ENCODE results near the gene GEMIN7.

GEMIN7 gene

DNA sequence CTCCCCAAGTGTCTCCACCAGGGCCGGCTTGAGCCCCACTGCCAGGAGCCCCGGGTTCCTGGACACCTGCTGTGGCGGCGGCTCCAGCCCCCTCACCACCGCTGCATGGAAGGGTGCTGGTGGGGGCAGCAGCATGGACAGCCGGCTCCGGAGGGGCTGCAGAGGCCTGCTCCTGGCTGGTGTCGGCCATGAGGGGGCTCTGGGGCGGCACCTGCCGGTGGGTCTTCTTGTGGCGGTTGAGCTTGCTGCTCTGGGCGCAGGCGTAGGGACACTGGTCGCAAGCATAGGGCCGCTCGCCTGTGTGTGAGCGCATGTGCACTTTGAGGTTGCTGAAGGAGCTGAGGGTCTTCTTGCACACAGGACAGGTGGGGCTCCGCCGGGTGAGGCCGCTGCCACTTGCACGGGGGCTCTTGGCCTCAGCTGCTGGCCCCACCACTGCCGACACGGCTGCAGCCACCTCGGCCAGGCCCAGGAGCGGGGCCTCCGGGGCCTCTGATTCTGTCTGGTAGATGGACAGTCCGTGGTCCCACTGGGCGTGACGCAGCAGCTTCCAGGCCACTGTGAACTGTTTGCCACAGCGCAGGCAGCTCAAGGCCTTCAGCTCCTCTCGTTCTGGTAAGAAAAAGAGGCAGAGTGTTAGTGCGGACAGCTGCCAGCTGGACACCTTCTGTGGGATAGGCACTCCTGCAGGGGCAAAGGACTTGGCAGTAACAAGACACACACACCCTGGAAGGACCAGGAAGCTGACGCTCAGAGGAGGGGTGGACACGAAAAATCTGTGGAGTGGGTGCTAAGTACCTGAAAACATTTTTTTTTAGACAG lies 6.9 kb upstream of the GEMIN7 start:
- Mint-ChIP-seq H3K4me3 (no peak overlapping the region), H3K4me1 (peaks cover 14% of the 10 kb centered on the region), H3K27ac (no peak overlapping the region), H3K9me3 (no peaks in the 10 kb centered on the region), H3K36me3 (peaks cover 56% of the 10 kb centered on the region)
- no peak for DNase-seq (ENCODE audit: low spot score in 2 of 2)
- no peak for ATAC-seq

DNA sequence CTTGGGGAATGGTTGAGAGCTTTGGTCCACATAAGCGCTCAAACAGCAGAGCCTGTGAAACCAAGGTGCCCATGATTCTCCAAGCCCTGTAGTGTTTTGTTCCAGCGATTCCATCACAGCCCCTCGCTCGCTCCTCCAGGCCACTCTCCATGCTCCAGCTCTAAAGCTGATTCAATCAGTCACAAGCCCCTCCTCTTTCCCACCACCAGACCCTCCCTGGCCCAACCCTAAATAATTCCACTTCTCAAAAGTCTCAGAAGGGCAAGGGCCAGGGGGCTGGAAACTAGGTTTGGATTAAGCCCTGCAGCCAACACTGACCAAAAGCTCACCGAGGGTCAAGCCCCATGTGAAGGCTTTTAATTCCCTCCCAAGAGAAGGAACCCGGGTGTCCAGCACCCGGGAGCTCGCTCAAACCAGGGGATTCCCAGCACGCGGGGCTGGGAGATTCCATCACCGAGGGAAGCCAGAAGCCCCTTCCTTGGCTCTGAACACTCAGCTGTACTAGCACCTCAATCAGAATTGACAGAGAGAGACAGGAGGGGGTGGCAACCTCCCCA lies 4.2 kb upstream of the GEMIN7 start:
- peaks cover 31% of the 10 kb centered on the region for H3K4me1 Mint-ChIP-seq

DNA sequence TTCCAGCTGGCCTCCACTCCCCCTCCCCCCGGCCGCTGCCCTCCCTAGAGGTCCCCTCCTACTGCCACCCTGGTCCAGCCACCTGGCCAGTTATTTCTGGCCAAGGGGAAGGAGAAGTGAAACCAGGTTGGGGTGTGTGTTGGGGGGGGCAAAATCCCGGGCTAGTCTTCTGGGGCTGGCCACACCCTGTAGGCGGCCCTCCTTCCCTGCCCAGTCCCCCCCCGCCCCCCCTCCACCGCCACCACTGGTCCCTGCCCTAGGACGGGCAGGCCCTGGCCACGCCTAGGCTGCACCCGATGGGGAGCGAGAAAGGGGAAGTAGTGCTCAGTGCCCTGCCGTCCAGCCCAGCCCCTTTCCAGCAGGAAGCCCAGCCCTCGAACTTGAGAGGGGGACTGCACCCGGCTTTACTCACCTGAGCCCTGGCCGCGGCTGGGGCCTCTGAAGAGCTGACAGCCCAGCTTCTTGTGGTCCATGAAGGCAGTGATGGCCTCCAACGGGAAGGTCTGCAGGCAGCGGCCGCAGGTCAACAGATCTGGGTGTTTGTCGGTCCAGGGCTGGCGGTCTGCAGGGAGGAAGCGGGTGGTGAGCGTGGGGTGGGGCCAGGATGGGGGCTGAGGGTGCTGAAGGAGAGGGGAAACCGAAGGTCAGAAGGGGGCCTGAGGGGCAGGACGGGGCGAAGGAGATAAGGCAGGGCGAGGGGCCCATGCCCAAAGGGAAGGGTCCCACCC lies 3.6 kb upstream of the GEMIN7 start:
- DNase-seq (ENCODE audit: low spot score in 2 of 2): peak; percentile 27 to 76
- Mint-ChIP-seq H3K27ac (peak overlapping the region; percentile 78), H3K9me3 (no peaks in the 10 kb centered on the region), H3K4me3 (peak overlapping the region; percentile 99), H3K36me3 (peaks cover 39% of the 10 kb centered on the region), H3K4me1 (peaks cover 35% of the 10 kb centered on the region)
- ATAC-seq: peak; percentile 53

More for the DNA sequence above, 4.2 kb upstream of the GEMIN7 start:
- ATAC-seq (no peak), DNase-seq (ENCODE audit: low spot score in 2 of 2) (no peak)
- peak overlapping the region; percentile 99 for H3K4me3 Mint-ChIP-seq
- peaks cover 39% of the 10 kb centered on the region for H3K36me3 Mint-ChIP-seq
- H3K27ac Mint-ChIP-seq: peak overlapping the region; percentile 78
- H3K9me3 Mint-ChIP-seq: no peaks in the 10 kb centered on the region

DNA sequence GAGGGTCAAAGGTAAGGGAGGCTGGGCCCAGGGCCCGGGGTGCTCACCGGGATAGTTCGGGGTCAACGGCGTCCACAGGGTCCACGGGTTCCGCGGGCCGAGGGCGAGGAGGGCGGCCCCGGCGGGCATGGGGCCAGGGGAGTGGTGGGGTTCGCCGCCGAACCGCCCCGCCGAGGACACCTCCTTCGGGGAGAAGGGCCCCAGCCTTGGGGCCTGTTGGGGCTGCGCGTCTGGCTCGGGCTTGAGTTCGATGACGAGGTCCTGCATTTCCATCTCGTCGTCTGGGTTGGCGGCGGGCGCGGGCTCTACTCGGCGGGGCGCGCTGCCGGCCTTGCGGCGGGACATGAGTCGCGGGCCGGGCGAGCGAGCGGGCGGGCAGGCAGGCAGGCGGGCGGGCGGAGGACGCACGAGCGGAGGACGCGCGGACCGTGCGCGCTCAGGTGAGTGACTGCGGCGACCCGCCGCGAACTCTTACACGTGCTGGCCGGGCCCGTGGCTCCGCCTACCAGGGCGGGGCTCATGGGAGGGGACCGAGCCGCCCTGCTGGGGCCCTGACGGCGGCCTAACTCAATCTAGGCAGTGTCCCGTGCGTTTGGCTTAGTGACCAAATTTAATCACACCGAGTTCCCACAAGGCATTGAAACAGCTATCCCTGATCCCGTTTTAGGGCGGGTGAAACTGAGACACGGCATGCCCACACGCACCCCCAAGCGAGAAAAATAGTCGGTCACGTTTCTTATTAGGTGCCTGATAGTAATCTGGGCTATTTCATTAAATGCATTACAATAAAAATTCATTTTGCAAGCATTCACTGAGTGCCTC lies 2.8 kb upstream of the GEMIN7 start, which contains the start of gene ZNF296:
Gene ZNF296, minus strand, starts transcription at position 450 of the 822 bp plus-strand sequence. Its CDS starts 105 bp downstream, at position 345.
- DNase-seq (ENCODE audit: low spot score in 2 of 2) (peak; percentile 68 to 90), ATAC-seq (peak; percentile 83)
- H3K27ac Mint-ChIP-seq: peak within 1 kb of the TSS; percentile 78
- peaks cover 43% of the 10 kb centered on the region for H3K4me1 Mint-ChIP-seq
- H3K36me3 Mint-ChIP-seq: peaks cover 41% of the 10 kb centered on the region
- no peaks in the 10 kb centered on the region for H3K9me3 Mint-ChIP-seq
- peak within 1 kb of the TSS; percentile 99 for H3K4me3 Mint-ChIP-seq

DNA sequence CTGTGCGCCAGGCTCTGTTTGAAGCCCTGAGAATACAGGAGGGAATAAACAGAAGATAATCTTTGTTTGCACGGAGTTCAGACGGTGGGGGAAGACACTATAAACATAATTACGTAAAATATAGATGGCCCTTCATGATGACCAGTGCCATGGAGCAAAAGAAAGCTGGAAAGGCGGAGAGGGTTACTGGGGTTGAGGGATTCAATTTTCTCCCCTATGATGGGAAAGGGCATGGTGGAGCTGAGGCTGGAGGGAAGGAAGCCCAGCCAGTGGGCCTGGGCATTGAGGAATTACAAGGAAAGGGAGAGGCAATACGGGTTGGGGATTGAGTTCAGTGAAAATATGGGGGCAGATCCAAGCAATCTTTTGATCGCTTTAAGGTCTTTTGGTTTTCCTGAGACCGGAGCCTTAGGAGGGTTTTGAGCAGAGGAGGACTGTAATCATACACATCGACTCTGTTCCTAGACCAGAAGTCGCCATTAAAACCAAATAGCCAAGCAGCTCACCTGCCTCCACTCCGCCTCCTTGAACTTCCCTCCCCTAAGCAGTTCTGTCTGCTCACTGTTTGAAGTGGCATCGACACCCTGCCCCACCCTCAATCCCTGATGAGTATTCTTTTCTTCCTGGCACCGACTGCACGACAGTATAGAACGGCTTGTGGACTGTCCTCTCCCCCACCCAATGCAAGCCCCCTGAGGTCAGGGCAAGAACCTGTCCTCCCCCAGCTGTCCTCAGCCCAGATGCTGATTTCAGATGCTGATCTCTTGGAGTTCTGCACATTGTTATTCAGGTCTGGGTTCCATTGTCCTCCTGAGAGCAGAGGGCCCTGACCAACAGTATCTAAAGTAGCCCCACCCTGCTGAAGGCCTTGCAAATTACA lies 2.0 kb upstream of the GEMIN7 start:
- DNase-seq (ENCODE audit: low spot score in 2 of 2) (no peak), ATAC-seq (no peak)
- Mint-ChIP-seq H3K27ac (peak overlapping the region; percentile 78), H3K36me3 (peaks cover 44% of the 10 kb centered on the region), H3K4me3 (peak overlapping the region; percentile 99), H3K9me3 (no peaks in the 10 kb centered on the region), H3K4me1 (peaks cover 51% of the 10 kb centered on the region)

DNA sequence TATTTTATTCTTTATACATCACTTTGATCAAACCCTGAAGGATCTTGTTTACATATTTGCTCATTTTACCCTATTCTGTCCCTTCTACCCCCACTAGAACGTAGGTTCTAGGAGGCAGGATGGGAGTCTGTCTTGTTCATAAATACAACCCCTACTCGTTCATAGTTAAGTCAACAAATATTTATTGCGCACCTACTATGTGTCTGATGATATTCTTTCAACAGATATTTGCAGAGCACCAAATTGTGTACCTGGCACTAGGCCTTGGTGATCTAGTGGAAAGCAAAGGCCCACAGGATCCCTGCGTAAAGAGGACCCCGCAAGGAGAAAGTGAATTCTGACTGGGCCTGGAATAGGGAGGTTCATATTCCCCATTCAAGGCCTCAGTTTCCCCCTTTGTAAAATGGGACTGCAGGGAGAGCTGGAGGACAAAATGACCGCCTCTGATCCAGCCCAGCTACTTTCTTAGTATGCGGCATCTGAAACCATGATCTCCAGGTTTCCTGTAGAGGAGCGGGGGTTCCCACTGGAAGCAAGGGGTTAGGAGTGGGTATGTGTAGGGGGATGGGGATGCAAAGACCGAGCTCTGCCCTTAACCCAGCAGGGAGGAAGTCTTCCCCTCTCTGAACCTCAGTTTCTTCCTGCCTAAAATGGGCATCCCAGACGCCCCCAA lies 534 bp upstream of the GEMIN7 start:
- DNase-seq (ENCODE audit: low spot score in 2 of 2) (no peak), ATAC-seq (no peak)
- H3K27ac Mint-ChIP-seq: peak overlapping the region; percentile 98
- peaks cover 49% of the 10 kb centered on the region for H3K36me3 Mint-ChIP-seq
- H3K9me3 Mint-ChIP-seq: no peaks in the 10 kb centered on the region
- peak overlapping the region; percentile 99 for H3K4me3 Mint-ChIP-seq
- peaks cover 55% of the 10 kb centered on the region for H3K4me1 Mint-ChIP-seq

DNA sequence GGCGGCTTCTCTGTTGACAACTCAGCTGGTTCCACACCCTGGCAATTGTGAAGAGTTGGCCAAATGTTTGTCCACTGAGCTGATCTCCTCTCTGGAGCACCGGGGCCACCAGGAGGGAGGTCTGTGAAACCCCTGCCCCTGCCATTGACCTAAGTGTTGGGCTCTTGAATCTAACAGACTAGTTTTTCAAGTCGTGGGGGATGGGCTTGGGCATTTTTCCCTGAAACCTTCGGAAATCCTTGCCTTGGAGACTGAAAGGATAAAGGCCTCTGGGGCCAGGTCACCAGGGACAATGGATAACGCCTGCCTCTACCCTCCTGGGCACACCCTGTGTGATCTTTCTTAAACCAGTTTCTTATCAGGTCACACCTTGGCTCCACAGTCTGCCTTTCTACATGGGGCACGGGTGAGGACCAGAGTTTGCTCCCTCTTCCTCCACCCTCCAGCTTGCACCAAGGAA lies 881 bp downstream of the GEMIN7 start:
- DNase-seq (ENCODE audit: low spot score in 2 of 2): no peak
- Mint-ChIP-seq H3K27ac (peak overlapping the region; percentile 98), H3K4me1 (peaks cover 50% of the 10 kb centered on the region), H3K9me3 (no peaks in the 10 kb centered on the region), H3K36me3 (peaks cover 55% of the 10 kb centered on the region), H3K4me3 (peak overlapping the region; percentile 99)
- no peak for ATAC-seq

DNA sequence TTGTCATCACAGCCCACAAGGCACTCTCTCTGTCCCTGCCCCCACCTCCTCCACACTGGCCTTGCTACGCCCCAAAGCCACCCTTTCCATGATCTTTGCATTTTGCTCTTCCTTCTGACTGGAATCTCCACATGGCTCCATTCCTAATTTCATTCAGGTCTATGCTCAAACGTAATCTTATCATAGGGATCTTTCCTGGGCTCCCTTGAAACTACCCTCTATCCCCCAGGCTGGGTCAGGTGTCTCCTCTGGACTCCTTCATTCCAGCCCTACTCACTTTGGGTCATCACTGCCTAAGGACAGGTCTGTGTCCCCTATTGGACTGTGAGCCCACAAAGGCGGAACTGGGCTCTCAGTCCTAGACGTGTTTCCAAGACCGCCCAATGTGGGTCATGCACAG lies 3.1 kb downstream of the GEMIN7 start:
- Mint-ChIP-seq H3K36me3 (peaks cover 75% of the 10 kb centered on the region), H3K9me3 (no peaks in the 10 kb centered on the region), H3K27ac (peak overlapping the region; percentile 33), H3K4me3 (peak overlapping the region; percentile 99), H3K4me1 (peaks cover 53% of the 10 kb centered on the region)
- DNase-seq (ENCODE audit: low spot score in 2 of 2): no peak
- no peak for ATAC-seq

DNA sequence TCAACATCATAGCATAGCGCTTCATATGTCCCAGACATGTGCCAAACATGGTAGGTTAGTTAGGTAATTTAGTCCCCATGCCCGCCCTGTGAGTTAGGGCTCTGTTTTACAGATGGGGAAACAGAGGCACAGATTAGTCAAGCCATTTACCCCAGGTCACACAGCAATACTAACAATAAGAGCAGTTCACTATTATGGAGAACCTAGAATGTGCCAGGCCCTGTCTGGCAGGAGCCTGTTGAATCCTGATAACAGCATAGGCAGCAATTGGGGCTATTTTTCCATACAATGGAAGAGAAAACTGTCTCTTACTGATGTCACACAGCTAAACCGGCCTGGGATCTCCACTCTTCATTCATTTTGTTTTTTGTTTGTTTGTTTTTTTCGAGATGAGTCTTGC lies 7.4 kb downstream of the GEMIN7 start:
- H3K4me3 Mint-ChIP-seq: no peak overlapping the region
- DNase-seq (ENCODE audit: low spot score in 2 of 2) (no peak), ATAC-seq (no peak)
- H3K4me1 Mint-ChIP-seq: peaks cover 38% of the 10 kb centered on the region
- peaks cover 95% of the 10 kb centered on the region for H3K36me3 Mint-ChIP-seq
- H3K9me3 Mint-ChIP-seq: no peaks in the 10 kb centered on the region
- H3K27ac Mint-ChIP-seq: peak overlapping the region; percentile 79

DNA sequence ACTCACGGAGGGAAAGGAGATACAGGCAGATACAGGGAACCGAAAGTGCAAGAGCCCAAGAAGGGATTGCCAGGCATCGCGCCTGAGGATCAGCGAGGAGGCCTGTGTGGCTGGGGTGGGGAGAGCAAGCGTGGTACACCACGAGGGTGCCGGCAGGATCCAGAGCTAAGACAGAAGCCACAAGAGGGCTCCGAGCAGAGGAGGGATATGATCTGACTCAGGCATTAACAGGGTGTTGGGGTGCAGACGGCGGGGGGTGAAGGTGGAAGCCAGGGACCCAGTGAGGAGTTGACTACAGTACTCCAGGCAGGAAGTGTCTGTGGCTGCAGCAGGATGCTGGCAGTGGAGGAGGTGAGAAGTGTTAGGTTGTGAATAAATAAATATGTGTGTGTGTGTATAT lies 8.5 kb downstream of the GEMIN7 start:
- Mint-ChIP-seq H3K9me3 (no peaks in the 10 kb centered on the region), H3K4me1 (peaks cover 39% of the 10 kb centered on the region), H3K27ac (peak overlapping the region; percentile 79), H3K36me3 (peaks cover 95% of the 10 kb centered on the region), H3K4me3 (peak overlapping the region; percentile 61)
- DNase-seq (ENCODE audit: low spot score in 2 of 2): peak; percentile 30 to 76
- peak; percentile 82 for ATAC-seq

DNA sequence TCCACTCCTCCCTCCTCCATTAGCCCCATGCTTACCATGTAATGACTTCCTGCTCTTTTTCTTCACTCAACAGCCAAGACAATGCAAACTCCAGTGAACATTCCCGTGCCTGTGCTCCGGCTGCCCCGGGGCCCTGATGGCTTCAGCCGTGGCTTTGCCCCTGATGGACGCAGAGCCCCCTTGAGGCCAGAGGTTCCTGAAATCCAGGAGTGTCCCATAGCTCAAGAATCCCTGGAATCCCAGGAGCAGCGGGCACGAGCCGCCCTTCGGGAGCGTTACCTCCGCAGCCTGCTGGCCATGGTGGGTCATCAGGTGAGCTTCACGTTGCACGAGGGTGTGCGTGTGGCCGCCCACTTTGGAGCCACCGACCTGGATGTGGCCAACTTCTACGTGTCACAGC lies 11.0 kb downstream of the GEMIN7 start:
- peaks cover 62% of the 10 kb centered on the region for H3K4me1 Mint-ChIP-seq
- ATAC-seq: no peak
- no peak for DNase-seq (ENCODE audit: low spot score in 2 of 2)
- no peak overlapping the region for H3K4me3 Mint-ChIP-seq
- H3K27ac Mint-ChIP-seq: no peak overlapping the region
- H3K36me3 Mint-ChIP-seq: peaks cover 95% of the 10 kb centered on the region
- H3K9me3 Mint-ChIP-seq: no peaks in the 10 kb centered on the region

DNA sequence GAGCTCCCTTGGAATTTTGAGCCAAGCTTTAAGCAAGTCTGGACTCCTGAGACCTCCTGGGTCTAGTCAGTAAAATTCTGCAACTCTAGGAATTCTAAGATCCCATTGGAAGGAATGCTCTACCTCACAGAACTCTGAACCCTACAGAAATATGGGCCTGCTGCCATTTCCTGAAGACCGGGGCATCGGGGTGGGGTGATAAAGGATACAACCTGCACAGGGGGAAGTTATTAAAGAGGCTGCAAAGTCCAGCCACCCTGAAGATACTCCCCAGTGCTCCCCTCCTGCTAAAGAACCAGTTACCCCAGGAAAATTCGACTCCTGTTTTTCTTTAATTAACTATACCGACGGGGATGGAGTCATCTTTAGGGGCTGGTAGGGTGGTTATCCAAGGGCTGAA lies 11.5 kb downstream of the GEMIN7 start:
- Mint-ChIP-seq H3K4me3 (no peak overlapping the region), H3K27ac (no peak overlapping the region), H3K9me3 (no peaks in the 10 kb centered on the region), H3K36me3 (peaks cover 91% of the 10 kb centered on the region), H3K4me1 (peaks cover 65% of the 10 kb centered on the region)
- DNase-seq (ENCODE audit: low spot score in 2 of 2): no peak
- ATAC-seq: no peak

DNA sequence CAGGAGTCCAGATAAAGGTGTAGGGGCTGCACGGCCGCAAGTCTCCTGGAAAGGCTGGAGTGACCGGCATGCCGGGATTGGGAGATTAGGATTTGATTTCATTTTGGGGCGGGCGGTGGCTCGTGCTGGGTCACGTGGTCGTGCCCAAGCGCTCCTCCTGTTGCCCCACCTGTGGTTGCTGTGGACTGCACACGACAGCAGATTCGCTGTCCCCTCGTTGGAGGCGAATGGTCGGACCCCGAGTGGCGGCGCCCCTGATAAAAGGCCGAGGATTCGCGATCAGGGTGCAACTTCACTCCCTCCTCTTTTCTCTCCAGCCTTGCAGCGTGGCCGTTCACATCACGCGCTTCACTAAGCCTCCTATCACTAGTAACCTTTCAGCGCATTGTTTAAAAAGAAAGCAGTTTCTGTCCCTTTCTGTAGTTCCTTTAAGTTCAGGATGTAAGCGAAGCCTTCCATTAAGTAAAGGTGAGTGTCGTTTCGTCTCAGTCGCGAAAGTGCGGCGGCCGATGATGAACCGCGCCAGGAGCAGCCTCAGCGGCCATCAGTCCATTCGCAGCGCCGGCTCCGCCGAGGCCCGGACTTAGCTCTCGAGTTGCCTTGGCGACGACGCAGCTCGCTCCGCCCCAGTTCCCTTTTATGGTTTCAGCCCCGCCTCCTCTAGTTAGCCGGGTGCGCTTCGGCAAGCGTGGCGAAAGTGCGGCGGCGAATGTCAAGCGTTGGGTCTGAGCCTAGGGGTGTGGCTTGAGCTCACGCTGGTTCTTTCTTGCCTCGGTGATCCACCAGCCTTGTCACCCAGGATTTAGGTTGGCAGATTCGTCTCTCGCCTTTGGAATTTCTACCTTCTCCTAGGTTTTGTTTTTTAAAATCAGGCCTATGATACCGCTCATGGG lies 12.2 kb downstream of the GEMIN7 start:
- Mint-ChIP-seq H3K27ac (peak overlapping the region; percentile 100), H3K9me3 (no peaks in the 10 kb centered on the region), H3K4me1 (peaks cover 70% of the 10 kb centered on the region), H3K36me3 (peaks cover 86% of the 10 kb centered on the region), H3K4me3 (peak overlapping the region; percentile 94)
- DNase-seq (ENCODE audit: low spot score in 2 of 2) (peak; percentile 92 to 95), ATAC-seq (peak; percentile 80)

Data from stimulated activated effector memory CD8-positive, alpha-beta T cell treated with anti-CD3 and anti-CD28 coated beads, Interleukin-12 subunit alpha, Interleukin-12 subunit beta, amount 100 ng/mL, for 72 hours (primary cell).